ENCODE measurements around the gene NKD2.

Gene NKD2

GRCh38 chr5:1012313-1012841, 3.8 kb downstream of the NKD2 start:
- Histone ChIP-seq H3K4me3 (ENCODE audit: low read depth, low read length, poor library complexity, severe bottlenecking) (no peak overlapping the region), H3K9me2 (ENCODE audit: low read depth, low read length) (no peaks in the 10 kb centered on the region), H3F3A (ENCODE audit: insufficient read depth, low read length) (no peaks in the 10 kb centered on the region), H3K27me3 (ENCODE audit: insufficient read depth, low read length) (no peaks in the 10 kb centered on the region), H3K36me3 (ENCODE audit: insufficient read depth, low read length) (no peaks in the 10 kb centered on the region), H3K4me2 (ENCODE audit: low read length) (no peak overlapping the region), H3K27ac (ENCODE audit: low read depth, low read length, poor library complexity, severe bottlenecking) (no peak overlapping the region), H4K20me1 (ENCODE audit: insufficient read depth, low read length) (no peaks in the 10 kb centered on the region), H2AFZ (ENCODE audit: low read length) (no peak overlapping the region), H3K4me1 (ENCODE audit: insufficient read depth, low read length, severe bottlenecking) (no peaks in the 10 kb centered on the region), H3K79me2 (ENCODE audit: insufficient read depth, low read length) (no peaks in the 10 kb centered on the region), H3K9me3 (ENCODE audit: low read length) (no peaks in the 10 kb centered on the region), H3K9ac (ENCODE audit: low read length) (no peak overlapping the region)
- TF ChIP-seq CTCF (IDR thresholded peaks at IDR 0.05; ENCODE audit: low read length) (no peak), EZH2 (IDR thresholded peaks at IDR 0.05; ENCODE audit: borderline replicate concordance, low read length) (no peak)

- H3K9me3 ChIP-seq (ENCODE audit: low read length), result no peaks in the 10 kb centered on the region
- no peaks in the 10 kb centered on the region for H3K9me2 ChIP-seq (ENCODE audit: low read depth, low read length)
- H3K4me2 ChIP-seq (ENCODE audit: low read length), result no peak overlapping the region
- no peak overlapping the region for H3K27ac ChIP-seq (ENCODE audit: low read depth, low read length, poor library complexity, severe bottlenecking)
- H3K4me1 ChIP-seq (ENCODE audit: insufficient read depth, low read length, severe bottlenecking), result no peaks in the 10 kb centered on the region
- H3K36me3 ChIP-seq (ENCODE audit: insufficient read depth, low read length), result no peaks in the 10 kb centered on the region
- no peak overlapping the region for H3K9ac ChIP-seq (ENCODE audit: low read length)
- H3F3A ChIP-seq (ENCODE audit: insufficient read depth, low read length), result no peaks in the 10 kb centered on the region
- H4K20me1 ChIP-seq (ENCODE audit: insufficient read depth, low read length), result no peaks in the 10 kb centered on the region
- no peak overlapping the region for H2AFZ ChIP-seq (ENCODE audit: low read length)
- H3K27me3 ChIP-seq (ENCODE audit: insufficient read depth, low read length), result no peaks in the 10 kb centered on the region
- no peak overlapping the region for H3K4me3 ChIP-seq (ENCODE audit: low read depth, low read length, poor library complexity, severe bottlenecking)
- no peak for TF ChIP-seq CTCF (IDR thresholded peaks at IDR 0.05; ENCODE audit: low read length)
- TF ChIP-seq EZH2 (IDR thresholded peaks at IDR 0.05; ENCODE audit: borderline replicate concordance, low read length), result no peak
- H3K79me2 ChIP-seq (ENCODE audit: insufficient read depth, low read length), result no peaks in the 10 kb centered on the region
Observed at GRCh38 chr5:1012900-1013237, 4.3 kb downstream of the NKD2 start.

DNA sequence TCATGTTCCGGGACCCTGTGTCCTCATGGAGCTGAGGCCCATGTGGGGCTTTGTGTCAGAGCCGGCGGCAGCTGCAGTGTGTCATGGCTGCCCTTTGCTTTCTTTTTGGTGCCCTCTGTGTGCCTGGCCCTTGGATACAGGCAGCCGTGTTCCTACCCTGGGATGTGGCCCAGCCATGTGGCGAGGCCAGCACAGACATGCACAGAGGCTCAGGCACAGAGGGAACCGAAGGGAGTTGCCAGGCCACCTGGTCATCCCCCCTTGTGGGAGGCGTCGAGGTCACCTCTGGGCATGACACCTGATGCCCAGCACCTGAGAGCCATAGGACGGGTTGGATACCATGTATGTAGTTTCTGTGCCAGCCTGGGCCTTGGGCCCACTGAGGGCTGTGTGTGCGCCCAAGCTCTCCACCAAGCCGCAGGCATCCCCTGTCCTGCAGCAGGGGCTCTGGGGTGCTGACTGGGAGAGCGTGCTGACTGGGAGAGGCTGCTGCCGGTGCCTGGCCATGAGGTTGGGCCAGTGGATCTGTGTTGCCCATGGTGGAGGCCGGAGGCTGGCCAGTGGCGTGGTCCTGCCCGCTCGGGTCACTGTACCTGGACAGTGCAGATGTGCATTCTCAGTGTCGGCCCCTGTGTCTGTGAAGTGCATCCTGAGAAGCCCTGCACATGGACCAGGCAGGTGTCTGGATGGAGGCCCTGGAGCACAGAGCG, 4.8 kb downstream of the NKD2 start:
- Histone ChIP-seq H3K4me3 (ENCODE audit: low read depth, low read length, poor library complexity, severe bottlenecking) (no peak overlapping the region), H3K27ac (ENCODE audit: low read depth, low read length, poor library complexity, severe bottlenecking) (no peak overlapping the region), H3K4me1 (ENCODE audit: insufficient read depth, low read length, severe bottlenecking) (no peaks in the 10 kb centered on the region), H2AFZ (ENCODE audit: low read length) (no peak overlapping the region), H3F3A (ENCODE audit: insufficient read depth, low read length) (no peaks in the 10 kb centered on the region), H4K20me1 (ENCODE audit: insufficient read depth, low read length) (no peaks in the 10 kb centered on the region), H3K9me2 (ENCODE audit: low read depth, low read length) (no peaks in the 10 kb centered on the region), H3K36me3 (ENCODE audit: insufficient read depth, low read length) (no peaks in the 10 kb centered on the region), H3K79me2 (ENCODE audit: insufficient read depth, low read length) (no peaks in the 10 kb centered on the region), H3K9ac (ENCODE audit: low read length) (no peak overlapping the region), H3K4me2 (ENCODE audit: low read length) (no peak overlapping the region), H3K9me3 (ENCODE audit: low read length) (no peaks in the 10 kb centered on the region), H3K27me3 (ENCODE audit: insufficient read depth, low read length) (no peaks in the 10 kb centered on the region)
- no peak for TF ChIP-seq EZH2 (IDR thresholded peaks at IDR 0.05; ENCODE audit: borderline replicate concordance, low read length)
- TF ChIP-seq CTCF (IDR thresholded peaks at IDR 0.05; ENCODE audit: low read length), result no peak

All from OCI-LY1 (cell line).